ENCODE data around the gene PDCD1LG2. TPM values are rescaled to one million over a fixed set of nuclear protein-coding genes. Genes with fewer than 3 reads are reported as not detected.

PDCD1LG2 gene
- total RNA-seq, 1 experiment from 2014 or later, result 0.47 TPM

DNA sequence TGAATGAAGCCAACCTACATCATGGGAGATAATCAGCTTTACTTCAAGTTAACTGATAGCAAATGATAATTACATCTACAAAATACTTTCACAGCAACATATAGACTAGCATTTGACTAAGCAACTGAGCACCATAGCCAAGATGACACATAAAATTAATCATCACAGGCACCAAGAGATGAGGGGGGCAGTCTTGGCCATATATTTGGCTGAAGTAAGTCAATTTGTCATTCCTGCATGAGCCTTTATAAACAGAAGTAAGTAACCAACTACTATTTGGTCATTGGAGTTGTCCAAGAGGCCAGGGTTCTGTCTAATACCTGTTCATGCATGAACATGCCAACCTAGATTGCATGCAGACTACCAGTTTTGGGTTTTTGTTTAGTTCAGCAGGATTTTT lies 53.6 kb downstream of the PDCD1LG2 start:
- no peak overlapping the region for H3K4me3 ChIP-seq (ENCODE audit: low read depth, low read length, poor library complexity, severe bottlenecking)
- no peaks in the 10 kb centered on the region for H3K4me1 ChIP-seq (ENCODE audit: insufficient read depth, low read length, poor library complexity, severe bottlenecking)
- ChIA-PET POLR2A (ENCODE audit: low non-redundant PET) (no interaction called here), CTCF (no interaction called here)
- no peak overlapping the region for H3K27ac ChIP-seq (ENCODE audit: low read depth, low read length, poor library complexity, severe bottlenecking)
- TF ChIP-seq CTCF (conservative IDR thresholded peaks at IDR 0.05; ENCODE audit: low read depth, low read length) (no peak), EZH2 (IDR thresholded peaks at IDR 0.05; ENCODE audit: borderline replicate concordance, low read depth, low read length, poor library complexity, severe bottlenecking) (no peak)
- H3K36me3 ChIP-seq (ENCODE audit: insufficient read depth, low read length, poor library complexity, severe bottlenecking), result no peaks in the 10 kb centered on the region
- BruUV-seq (replicated peaks), result no TSS peak
- H3K9me3 ChIP-seq (ENCODE audit: low read depth, low read length, poor library complexity, severe bottlenecking), result no peaks in the 10 kb centered on the region
- no peak for DNase-seq (ENCODE audit: low spot score)
- intact Hi-C loops (cut with micrococcal nuclease; ENCODE audit: unreplicated experiment), result no loop called here
- H3K27me3 ChIP-seq (replicated peaks; ENCODE audit: insufficient read depth, low read depth, low read length, poor library complexity), result no peaks in the 10 kb centered on the region

- Histone ChIP-seq H3K4me1 (ENCODE audit: insufficient read depth, low read length, poor library complexity, severe bottlenecking) (no peaks in the 10 kb centered on the region), H3K9me3 (ENCODE audit: low read depth, low read length, poor library complexity, severe bottlenecking) (no peaks in the 10 kb centered on the region), H3K4me3 (ENCODE audit: low read depth, low read length, poor library complexity, severe bottlenecking) (no peak overlapping the region), H3K36me3 (ENCODE audit: insufficient read depth, low read length, poor library complexity, severe bottlenecking) (no peaks in the 10 kb centered on the region), H3K27ac (ENCODE audit: low read depth, low read length, poor library complexity, severe bottlenecking) (no peak overlapping the region), H3K27me3 (replicated peaks; ENCODE audit: insufficient read depth, low read depth, low read length, poor library complexity) (no peaks in the 10 kb centered on the region)
- ChIA-PET CTCF (no interaction called here), POLR2A (ENCODE audit: low non-redundant PET) (no interaction called here)
- no TSS peak for BruUV-seq (replicated peaks)
- TF ChIP-seq EZH2 (IDR thresholded peaks at IDR 0.05; ENCODE audit: borderline replicate concordance, low read depth, low read length, poor library complexity, severe bottlenecking), result no peak
- intact Hi-C loops (cut with micrococcal nuclease; ENCODE audit: unreplicated experiment), result no loop called here
- no peak for DNase-seq (ENCODE audit: low spot score)
Measured at GRCh38 chr9:5566054-5566618, 55.8 kb downstream of the PDCD1LG2 start.

GRCh38 chr9:5568868-5569267 lies 58.5 kb downstream of the PDCD1LG2 start:
- H3K4me1 ChIP-seq (ENCODE audit: insufficient read depth, low read length, poor library complexity, severe bottlenecking), result no peaks in the 10 kb centered on the region
- intact Hi-C loops (cut with micrococcal nuclease; ENCODE audit: unreplicated experiment), result no loop called here

More at GRCh38 chr9:5568868-5569267, 58.5 kb downstream of the PDCD1LG2 start:
- no TSS peak for BruUV-seq (replicated peaks)
- no peaks in the 10 kb centered on the region for H3K9me3 ChIP-seq (ENCODE audit: low read depth, low read length, poor library complexity, severe bottlenecking)
- H3K27me3 ChIP-seq (replicated peaks; ENCODE audit: insufficient read depth, low read depth, low read length, poor library complexity), result no peaks in the 10 kb centered on the region
- no peak overlapping the region for H3K4me3 ChIP-seq (ENCODE audit: low read depth, low read length, poor library complexity, severe bottlenecking)
- ChIA-PET CTCF (no interaction called here), POLR2A (ENCODE audit: low non-redundant PET) (no interaction called here)
- H3K36me3 ChIP-seq (ENCODE audit: insufficient read depth, low read length, poor library complexity, severe bottlenecking), result no peaks in the 10 kb centered on the region
- DNase-seq (ENCODE audit: low spot score), result no peak
- no peak for TF ChIP-seq EZH2 (IDR thresholded peaks at IDR 0.05; ENCODE audit: borderline replicate concordance, low read depth, low read length, poor library complexity, severe bottlenecking)
- TF ChIP-seq CTCF (conservative IDR thresholded peaks at IDR 0.05; ENCODE audit: low read depth, low read length), result no peak
- H3K27ac ChIP-seq (ENCODE audit: low read depth, low read length, poor library complexity, severe bottlenecking), result no peak overlapping the region
